GM18526 (cell line): ENCODE results near the gene ZFR.

Experiments
- POLR2A ChIP-seq: IDR thresholded peaks from 3 replicates; pipeline ENCODE4 v1.6.1; 2011; ENCODE audit not compliant: insufficient read length; ENCODE audit errors: extremely low read depth

Gene ZFR

GRCh38 chr5:32325616-32326015, 118.9 kb downstream of the ZFR start:
- TF ChIP-seq POLR2A: no peak

GRCh38 chr5:32325062-32325461, 119.5 kb downstream of the ZFR start:
- no peak for TF ChIP-seq POLR2A

- TF ChIP-seq POLR2A: no peak
Observed at GRCh38 chr5:32323741-32324140, 120.8 kb downstream of the ZFR start.

GRCh38 chr5:32322882-32323281, 121.7 kb downstream of the ZFR start:
- no peak for TF ChIP-seq POLR2A

- no peak for TF ChIP-seq POLR2A
Observed at GRCh38 chr5:32320576-32320975, 124.0 kb downstream of the ZFR start.

GRCh38 chr5:32319926-32320543, 124.5 kb downstream of the ZFR start:
- no peak for TF ChIP-seq POLR2A

- TF ChIP-seq POLR2A: no peak
Observed at GRCh38 chr5:32319392-32319791, 125.1 kb downstream of the ZFR start.

GRCh38 chr5:32317041-32317440, 127.5 kb downstream of the ZFR start:
- no peak for TF ChIP-seq POLR2A

- no peak for TF ChIP-seq POLR2A
Observed at GRCh38 chr5:32315221-32316014, 129.1 kb downstream of the ZFR start.

GRCh38 chr5:32314658-32315057, 129.9 kb downstream of the ZFR start:
- no peak for TF ChIP-seq POLR2A

GRCh38 chr5:32312595-32313332, 131.8 kb downstream of the ZFR start, which contains the start of gene MTMR12:
MTMR12 (minus strand) TSS chr5:32312939; CDS start chr5:32312838, 101 bp downstream.
- TF ChIP-seq POLR2A: peak; percentile 86

- TF ChIP-seq POLR2A: no peak
Observed at GRCh38 chr5:32312197-32312594, 132.3 kb downstream of the ZFR start.

- TF ChIP-seq POLR2A: no peak
Observed at GRCh38 chr5:32311404-32312196, 132.9 kb downstream of the ZFR start.

- TF ChIP-seq POLR2A: no peak
Observed at GRCh38 chr5:32309761-32310160, 134.8 kb downstream of the ZFR start.

GRCh38 chr5:32308946-32309345, 135.6 kb downstream of the ZFR start:
- no peak for TF ChIP-seq POLR2A
